Hepatocyte (in vitro differentiated cells): ENCODE results near the gene SPACA7. TPM values are rescaled to one million over a fixed set of nuclear protein-coding genes. Genes with fewer than 3 reads are reported as not detected.

ENCODE experiments used
- DNase-seq: peaks from one replicate; pipeline ENCODE4 v3.0.0-alpha.2; 2016; ENCODE audit warnings: low spot score
- H2AFZ ChIP-seq: fragments of 200-600 bp; sonication (generic); 2 replicates; pipeline ENCODE4 v1.6.0; 2016; ENCODE audit warnings: antibody characterized with exemption, mild to moderate bottlenecking
- H3K27ac ChIP-seq: fragments of 200-600 bp; sonication (generic); 2 replicates; pipeline ENCODE4 v1.5.1; 2016; ENCODE audit warnings: mild to moderate bottlenecking
- H3K27me3 ChIP-seq: fragments of 200-600 bp; sonication (generic); 2 replicates; pipeline ENCODE4 v1.6.1; 2016
- H3K36me3 ChIP-seq: fragments of 200-600 bp; sonication (generic); replicated peaks from 2 replicates; pipeline ENCODE4 v1.5.1; 2016; ENCODE audit warnings: low read depth; ENCODE audit not compliant: insufficient read depth
- H3K4me1 ChIP-seq: fragments of 200-600 bp; sonication (generic); 2 replicates; pipeline ENCODE4 v1.5.1; 2016; ENCODE audit warnings: mild to moderate bottlenecking, moderate library complexity; ENCODE audit not compliant: insufficient read depth
- H3K4me2 ChIP-seq: fragments of 200-600 bp; sonication (generic); 2 replicates; pipeline ENCODE4 v1.6.0; 2016
- H3K4me3 ChIP-seq: fragments of 200-600 bp; sonication (generic); 2 replicates; pipeline ENCODE4 v1.5.1; 2016; ENCODE audit warnings: mild to moderate bottlenecking
- H3K79me2 ChIP-seq: fragments of 200-600 bp; sonication (generic); 2 replicates; pipeline ENCODE4 v1.6.0; 2017; ENCODE audit warnings: mild to moderate bottlenecking
- H3K9me2 ChIP-seq: fragments of 200-600 bp; sonication (generic); replicated peaks from 2 replicates; pipeline ENCODE4 v1.6.0; 2017; ENCODE audit warnings: mild to moderate bottlenecking; ENCODE audit not compliant: insufficient read depth
- H3K9me3 ChIP-seq: fragments of 200-600 bp; sonication (generic); 2 replicates; pipeline ENCODE4 v1.5.1; 2016; ENCODE audit warnings: low read depth, mild to moderate bottlenecking
- H4K20me1 ChIP-seq: fragments of 200-600 bp; sonication (generic); 2 replicates; pipeline ENCODE4 v1.6.0; 2016; ENCODE audit warnings: mild to moderate bottlenecking; ENCODE audit not compliant: insufficient read depth, poor library complexity, severe bottlenecking
- EZH2 ChIP-seq: fragments of 200-600 bp; sonication (generic); IDR thresholded peaks from 2 replicates; pipeline ENCODE4 v1.6.1; 2016; ENCODE audit warnings: antibody characterized with exemption, mild to moderate bottlenecking, borderline replicate concordance
- EZH2phosphoT487 ChIP-seq: fragments of 200-600 bp; sonication (generic); IDR thresholded peaks from one replicate; pipeline ENCODE4 v1.6.1; 2018; ENCODE audit warnings: antibody characterized with exemption, mild to moderate bottlenecking, low read depth, moderate library complexity; ENCODE audit not compliant: unreplicated experiment, severe bottlenecking
- WGBS: methylation state at CpG from one replicate; pipeline ENCODE4 v1.1.6; 2016; ENCODE audit warnings: low lambda C conversion rate; ENCODE audit errors: missing lambda C conversion rate; 5-methylcytosine and 5-hydroxymethylcytosine counted together
- polyA plus RNA-seq: library from polyadenylated mRNA; unstranded; fragments of >200 nt; fragmentation: Nextera tagmentation; extraction: Ambion mirVana; gene quantifications from 2 replicates; pipeline ENCODE4 v1.2.1, GENCODE V29; 2016
- total RNA-seq: library from RNA; depleted of rRNA; stranded (reverse); fragments of >200 nt; gene quantifications from 2 replicates; pipeline ENCODE4 v1.2.3, GENCODE V29; 2014
- TF ChIP-seq, protein P1 (sequence below): fragments of 200-600 bp; sonication (generic); IDR thresholded peaks from 2 replicates; pipeline ENCODE4 v1.5.1; 2016; ENCODE audit warnings: antibody characterized with exemption, mild to moderate bottlenecking; ENCODE audit not compliant: poor library complexity

The SPACA7 gene
- total and polyA plus RNA-seq, 2 experiments from 2014 or later, result not detected

DNA sequence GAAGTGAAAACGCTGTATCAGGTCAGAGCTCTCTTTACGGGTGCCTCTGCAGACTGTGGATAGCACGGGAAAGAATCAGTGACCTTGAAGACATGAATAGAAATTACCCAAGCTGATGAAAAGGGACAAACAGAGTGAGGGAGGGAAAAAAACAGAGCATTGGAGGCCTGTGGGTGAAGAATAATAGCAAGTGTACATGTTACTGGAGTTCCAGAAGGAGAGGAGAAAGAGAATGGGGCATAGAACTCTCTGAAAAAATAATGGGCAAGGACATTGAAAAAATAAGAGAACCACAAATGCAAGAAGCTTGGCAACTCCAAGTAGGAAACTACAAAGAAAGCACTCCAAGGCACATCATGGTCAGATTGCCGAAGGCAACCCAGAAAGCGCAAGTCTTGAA lies 86.3 kb downstream of the SPACA7 start:
- H3K27me3 ChIP-seq, result no peaks in the 10 kb centered on the region
- no peak overlapping the region for H3K27ac ChIP-seq
- H2AFZ ChIP-seq, result no peak overlapping the region

DNA sequence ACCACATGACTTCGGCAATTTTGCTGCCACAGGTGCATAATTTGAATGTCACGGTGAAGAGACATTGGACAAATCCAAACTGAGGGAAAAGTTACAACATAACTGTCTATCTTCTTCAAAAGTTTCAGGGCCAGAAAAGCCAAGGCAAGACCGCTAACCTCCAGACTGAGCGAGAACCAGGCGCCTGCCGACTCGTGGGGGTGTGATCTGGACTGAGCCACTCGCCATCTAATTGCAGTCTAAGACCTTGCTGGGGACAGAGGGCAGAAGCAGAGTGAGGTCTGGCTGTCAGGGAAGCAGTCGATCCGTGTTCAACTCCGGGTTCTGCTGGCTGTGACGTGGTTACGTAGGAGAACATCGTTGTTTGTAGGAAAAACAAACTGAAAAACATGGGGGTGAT lies 88.6 kb downstream of the SPACA7 start:
- H4K20me1 ChIP-seq, result no peaks in the 10 kb centered on the region
- H3K4me1 ChIP-seq, result no peaks in the 10 kb centered on the region
- WGBS, result 97% methylated on average over 14 of the region's 14 CpGs
- no peak for DNase-seq
- no peaks in the 10 kb centered on the region for H3K36me3 ChIP-seq
- H3K9me3 ChIP-seq, result no peaks in the 10 kb centered on the region
- no peak overlapping the region for H2AFZ ChIP-seq
- no peak overlapping the region for H3K4me3 ChIP-seq
- no peaks in the 10 kb centered on the region for H3K9me2 ChIP-seq
- no peak overlapping the region for H3K4me2 ChIP-seq
- no peak for TF ChIP-seq EZH2phosphoT487
- TF ChIP-seq, protein P1, sequence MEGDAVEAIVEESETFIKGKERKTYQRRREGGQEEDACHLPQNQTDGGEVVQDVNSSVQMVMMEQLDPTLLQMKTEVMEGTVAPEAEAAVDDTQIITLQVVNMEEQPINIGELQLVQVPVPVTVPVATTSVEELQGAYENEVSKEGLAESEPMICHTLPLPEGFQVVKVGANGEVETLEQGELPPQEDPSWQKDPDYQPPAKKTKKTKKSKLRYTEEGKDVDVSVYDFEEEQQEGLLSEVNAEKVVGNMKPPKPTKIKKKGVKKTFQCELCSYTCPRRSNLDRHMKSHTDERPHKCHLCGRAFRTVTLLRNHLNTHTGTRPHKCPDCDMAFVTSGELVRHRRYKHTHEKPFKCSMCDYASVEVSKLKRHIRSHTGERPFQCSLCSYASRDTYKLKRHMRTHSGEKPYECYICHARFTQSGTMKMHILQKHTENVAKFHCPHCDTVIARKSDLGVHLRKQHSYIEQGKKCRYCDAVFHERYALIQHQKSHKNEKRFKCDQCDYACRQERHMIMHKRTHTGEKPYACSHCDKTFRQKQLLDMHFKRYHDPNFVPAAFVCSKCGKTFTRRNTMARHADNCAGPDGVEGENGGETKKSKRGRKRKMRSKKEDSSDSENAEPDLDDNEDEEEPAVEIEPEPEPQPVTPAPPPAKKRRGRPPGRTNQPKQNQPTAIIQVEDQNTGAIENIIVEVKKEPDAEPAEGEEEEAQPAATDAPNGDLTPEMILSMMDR, result no peak
- no peak for TF ChIP-seq EZH2
- no peaks in the 10 kb centered on the region for H3K27me3 ChIP-seq
- H3K27ac ChIP-seq, result no peak overlapping the region
- no peaks in the 10 kb centered on the region for H3K79me2 ChIP-seq

More for the DNA sequence above, 86.3 kb downstream of the SPACA7 start:
- no peaks in the 10 kb centered on the region for H3K4me1 ChIP-seq
- no peak overlapping the region for H3K4me2 ChIP-seq
- 92% methylated on average over 5 of the region's 5 CpGs for WGBS
- no peak for DNase-seq
- H3K79me2 ChIP-seq, result no peaks in the 10 kb centered on the region
- no peak overlapping the region for H3K4me3 ChIP-seq
- H3K9me2 ChIP-seq, result no peaks in the 10 kb centered on the region
- TF ChIP-seq EZH2, result no peak
- no peak for TF ChIP-seq EZH2phosphoT487
- TF ChIP-seq, protein P1, result no peak
- no peaks in the 10 kb centered on the region for H3K9me3 ChIP-seq
- H3K36me3 ChIP-seq, result no peaks in the 10 kb centered on the region
- no peaks in the 10 kb centered on the region for H4K20me1 ChIP-seq

DNA sequence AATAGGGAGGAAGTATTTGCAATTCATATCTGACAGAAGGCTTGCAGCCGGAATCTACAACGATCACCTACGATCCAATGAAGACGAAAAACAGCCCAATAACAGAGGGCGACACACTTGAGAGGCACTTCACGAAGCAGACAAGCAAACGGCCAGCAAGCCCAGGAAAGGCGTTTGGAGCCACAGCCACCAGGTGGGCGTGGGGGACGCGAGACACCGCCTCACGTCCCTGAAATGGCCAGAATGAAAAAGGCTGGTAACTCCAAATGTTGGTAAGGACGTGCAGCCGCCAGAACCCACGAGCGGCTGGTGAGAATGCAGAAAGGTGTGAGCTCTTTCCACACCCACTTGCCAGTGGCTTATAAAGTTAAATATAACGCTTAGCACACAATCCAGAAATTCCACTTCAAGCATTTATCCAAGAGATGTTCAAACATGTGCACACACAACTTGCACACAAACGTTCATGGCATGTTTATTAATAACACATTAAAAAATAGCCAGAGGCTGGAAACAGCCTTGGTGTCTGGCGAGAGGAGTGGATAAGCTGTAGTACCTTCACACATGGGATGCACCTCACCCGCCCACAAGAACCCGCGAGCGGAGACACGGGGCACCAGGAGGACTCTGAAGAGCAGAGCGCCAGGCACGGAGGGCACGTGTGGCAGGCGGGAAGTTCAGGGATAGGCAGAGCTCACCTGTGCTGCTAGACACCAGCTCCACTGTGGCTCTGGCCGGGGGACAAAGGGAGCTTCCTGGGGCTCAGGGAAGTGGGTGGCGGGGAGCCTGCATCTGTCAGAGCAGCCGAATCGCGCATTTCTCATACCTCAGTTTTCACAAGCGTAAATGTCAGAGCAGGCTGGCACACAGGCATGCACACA lies 89.3 kb downstream of the SPACA7 start:
- TF ChIP-seq EZH2phosphoT487 (no peak), EZH2 (no peak)
- TF ChIP-seq, protein P1, result no peak
- Histone ChIP-seq H3K4me2 (no peak overlapping the region), H3K9me2 (no peaks in the 10 kb centered on the region), H3K27ac (no peak overlapping the region), H4K20me1 (no peaks in the 10 kb centered on the region), H3K4me1 (no peaks in the 10 kb centered on the region), H2AFZ (no peak overlapping the region), H3K27me3 (no peaks in the 10 kb centered on the region), H3K36me3 (no peaks in the 10 kb centered on the region), H3K9me3 (no peaks in the 10 kb centered on the region), H3K4me3 (no peak overlapping the region), H3K79me2 (no peaks in the 10 kb centered on the region)
- no peak for DNase-seq
- WGBS, result 90% methylated on average over 35 of the region's 35 CpGs
